IMR-90 (cell line): ENCODE results near the gene MAP4. TPM values are rescaled to one million over a fixed set of nuclear protein-coding genes. Genes with fewer than 3 reads are reported as not detected.

Source experiments
- ATAC-seq: fragments of 200-7000 bp; cut with Tn5 transposase; 2 replicates; pipeline ENCODE4 v1.9.1; 2020; ENCODE audit warnings: low read depth, mild to moderate bottlenecking, moderate library complexity
- BruUV-seq: library from RNA; stranded (reverse); fragments of 400-500 nt; replicated peaks from 2 replicates; lab custom pipeline; 2021; lab: Mats Ljungman, UMichigan
- CTCF ChIA-PET: fragments of 300-600 bp; formaldehyde crosslinking; extraction: SDS; loops from one replicate; lab custom pipeline; 2021; ENCODE audit warnings: antibody characterized with exemption; lab: Yijun Ruan, JAX
- POLR2A ChIA-PET: fragments of 300-600 bp; sonication (Branson Sonifier 250); formaldehyde crosslinking; loops from one replicate; lab custom pipeline; 2022; ENCODE audit warnings: antibody characterized with exemption; ENCODE audit not compliant: unreplicated experiment; lab: Charles Lee
- DNase-seq: peaks from one replicate; pipeline ENCODE4 v3.0.0; 2013
- H2AFZ ChIP-seq: replicated peaks from 2 replicates; pipeline ENCODE3; 2013; ENCODE audit warnings: low read length, mild to moderate bottlenecking; ENCODE audit not compliant: poor library complexity
- H2AK5ac ChIP-seq: 2 replicates; pipeline ENCODE4 v1.6.1; 2013; ENCODE audit warnings: low read depth, low read length, inconsistent platforms
- H2AK9ac ChIP-seq: replicated peaks from 2 replicates; pipeline ENCODE3; 2013; ENCODE audit warnings: mild to moderate bottlenecking, low read depth, low read length, moderate library complexity; ENCODE audit not compliant: poor library complexity
- H2BK120ac ChIP-seq: 2 replicates; pipeline ENCODE4 v1.6.1; 2013; ENCODE audit warnings: low read depth, low read length, inconsistent platforms
- H2BK15ac ChIP-seq: 3 replicates; pipeline ENCODE4 v1.6.1; 2013; ENCODE audit warnings: low read depth, low read length, inconsistent platforms
- H2BK20ac ChIP-seq: 2 replicates; pipeline ENCODE4 v1.6.1; 2013; ENCODE audit warnings: low read depth, mild to moderate bottlenecking, inconsistent platforms, low read length, moderate library complexity
- H2BK5ac ChIP-seq: 2 replicates; pipeline ENCODE4 v1.6.1; 2013; ENCODE audit warnings: mild to moderate bottlenecking, low read depth, low read length, inconsistent platforms; ENCODE audit not compliant: poor library complexity, severe bottlenecking
- H3K14ac ChIP-seq: replicated peaks from 2 replicates; pipeline ENCODE4 v1.6.1; 2013; ENCODE audit warnings: low read depth, low read length, inconsistent platforms
- H3K18ac ChIP-seq: 2 replicates; pipeline ENCODE4 v1.6.1; 2013; ENCODE audit warnings: low read depth, low read length, control low read depth
- H3K23ac ChIP-seq: 2 replicates; pipeline ENCODE4 v1.6.1; 2013; ENCODE audit warnings: low read depth, low read length, inconsistent platforms
- H3K27ac ChIP-seq: 2 replicates; pipeline ENCODE4 v1.5.1; 2013; ENCODE audit warnings: mild to moderate bottlenecking, control low read depth, low read length; ENCODE audit not compliant: insufficient read depth
- H3K27me3 ChIP-seq: 2 replicates; pipeline ENCODE4 v1.6.1; 2013; ENCODE audit warnings: low read length; ENCODE audit not compliant: control insufficient read depth, insufficient read depth
- H3K36me3 ChIP-seq: 2 replicates; pipeline ENCODE4 v1.6.1; 2013; ENCODE audit warnings: low read length, mixed read lengths; ENCODE audit not compliant: control insufficient read depth, insufficient read depth
- H3K4ac ChIP-seq: 2 replicates; pipeline ENCODE4 v1.6.1; 2013; ENCODE audit warnings: low read depth, low read length, inconsistent platforms
- H3K4me1 ChIP-seq: 2 replicates; pipeline ENCODE4 v1.6.1; 2013; ENCODE audit warnings: low read length, mixed read lengths; ENCODE audit not compliant: control insufficient read depth, insufficient read depth
- H3K4me2 ChIP-seq: 2 replicates; pipeline ENCODE4 v1.6.1; 2013; ENCODE audit warnings: low read depth, mild to moderate bottlenecking, control low read depth, low read length, moderate library complexity
- H3K4me3 ChIP-seq: 2 replicates; pipeline ENCODE4 v1.5.1; 2013; ENCODE audit warnings: low read depth, mild to moderate bottlenecking, control low read depth, low read length, moderate library complexity; ENCODE audit not compliant: insufficient read depth
- H3K56ac ChIP-seq: 2 replicates; pipeline ENCODE4 v1.6.1; 2013; ENCODE audit warnings: low read length, inconsistent platforms; ENCODE audit not compliant: insufficient read depth; ENCODE audit errors: extremely low read depth
- H3K79me1 ChIP-seq, 2 experiments: 2 replicates each; pipeline ENCODE4 v1.6.1; 2013; ENCODE audit warnings: low read length in 2 of 2, inconsistent platforms in 1 of 2, low read depth in 1 of 2
- H3K9ac ChIP-seq: 2 replicates; pipeline ENCODE4 v1.6.1; 2013; ENCODE audit warnings: low read depth, low read length, control low read depth
- H3K9me1 ChIP-seq: 2 replicates; pipeline ENCODE4 v1.6.1; 2013; ENCODE audit warnings: low read length, inconsistent platforms; ENCODE audit not compliant: insufficient read depth
- H3K9me3 ChIP-seq: 2 replicates; pipeline ENCODE4 v1.6.1; 2013; ENCODE audit warnings: low read length; ENCODE audit not compliant: control insufficient read depth, insufficient read depth
- H4K20me1 ChIP-seq: 2 replicates; pipeline ENCODE4 v1.6.1; 2013; ENCODE audit warnings: low read length, inconsistent platforms; ENCODE audit not compliant: insufficient read depth
- H4K5ac ChIP-seq: 2 replicates; pipeline ENCODE4 v1.6.1; 2013; ENCODE audit warnings: mild to moderate bottlenecking, low read depth, low read length, control low read depth
- H4K8ac ChIP-seq, 2 experiments: 2 replicates each; pipeline ENCODE4 v1.6.1; 2013; ENCODE audit warnings: low read depth in 2 of 2, low read length in 2 of 2, control low read depth in 1 of 2, inconsistent platforms in 1 of 2
- H4K91ac ChIP-seq: 2 replicates; pipeline ENCODE4 v1.6.1; 2013; ENCODE audit warnings: low read depth, low read length, inconsistent platforms; ENCODE audit not compliant: insufficient read depth
- BHLHE40 ChIP-seq: fragments of 150-350 bp; IDR thresholded peaks from 2 replicates; pipeline ENCODE4 v1.6.1; 2016; ENCODE audit warnings: mild to moderate bottlenecking, low read depth, low read length
- CEBPB ChIP-seq: IDR thresholded peaks from 2 replicates; pipeline ENCODE4 v1.6.1; 2012; ENCODE audit warnings: low read depth, low read length, improper control_type of control experiment
- MAZ ChIP-seq: IDR thresholded peaks from 2 replicates; pipeline ENCODE4 v1.6.1; 2012; ENCODE audit warnings: low read depth, mild to moderate bottlenecking, low read length, improper control_type of control experiment, moderate library complexity, borderline replicate concordance
- NFE2L2 ChIP-seq: fragments of 150-350 bp; IDR thresholded peaks from 2 replicates; pipeline ENCODE4 v1.6.1; 2016; ENCODE audit warnings: low read depth, mild to moderate bottlenecking, low read length
- POLR2A ChIP-seq: IDR thresholded peaks from 2 replicates; pipeline ENCODE4 v1.6.1; 2012; ENCODE audit warnings: mild to moderate bottlenecking, low read depth, low read length
- RFX5 ChIP-seq: IDR thresholded peaks from 2 replicates; pipeline ENCODE4 v1.8.0; 2012; ENCODE audit warnings: low read depth, mild to moderate bottlenecking, low read length, moderate library complexity
- WGBS, 2 experiments: methylation state at CpG; one replicate each; pipeline versions ENCODE4 v1.1.5 to v1.1.7; 2013; ENCODE audit warnings: missing lambda C conversion rate in 2 of 2; ENCODE audit not compliant: insufficient read length in 1 of 2; ENCODE audit errors: extremely low coverage in 2 of 2; 5-methylcytosine and 5-hydroxymethylcytosine counted together
- dilution Hi-C: fragments of 300-500 bp; cut with HindIII; formaldehyde crosslinking; loops from one replicate; pipeline ENCODE4 v1.14.3; 2018; ENCODE audit warnings: low sequenced_read_pairs; ENCODE audit not compliant: unreplicated experiment
- in situ Hi-C: fragments of 300-500 bp; cut with MboI; formaldehyde crosslinking; loops from 3 replicates; pipeline ENCODE4 v1.14.3; 2019; ENCODE audit warnings: low sequenced_read_pairs, inconsistent platforms, mixed read lengths
- intact Hi-C: fragments of 100-400 bp; cut with micrococcal nuclease; formaldehyde crosslinking; loops from 2 replicates; pipeline ENCODE4 v1.10.0; 2022
- polyA plus RNA-seq, 3 experiments: library from polyadenylated mRNA; depleted of rRNA; stranded (reverse); fragments of >200 nt; gene quantifications; 2 replicates each; pipeline ENCODE4 v1.2.3, GENCODE V29; 2012; ENCODE audit warnings: low replicate concordance in 1 of 3
- total RNA-seq: library from RNA; depleted of rRNA; stranded (reverse); fragments of >200 nt; gene quantifications from 2 replicates; pipeline ENCODE4 v1.2.3, GENCODE V29; 2012
- TF ChIP-seq, protein P1 (sequence below): conservative IDR thresholded peaks from 2 replicates; pipeline ENCODE4 v1.5.1; 2012; ENCODE audit warnings: mild to moderate bottlenecking, low read depth, low read length, improper control_type of control experiment

Gene MAP4
- total and polyA plus RNA-seq, 2 of the 4 experiments (the other 2 are of a cell fraction) = 87.8 to 216 TPM

DNA sequence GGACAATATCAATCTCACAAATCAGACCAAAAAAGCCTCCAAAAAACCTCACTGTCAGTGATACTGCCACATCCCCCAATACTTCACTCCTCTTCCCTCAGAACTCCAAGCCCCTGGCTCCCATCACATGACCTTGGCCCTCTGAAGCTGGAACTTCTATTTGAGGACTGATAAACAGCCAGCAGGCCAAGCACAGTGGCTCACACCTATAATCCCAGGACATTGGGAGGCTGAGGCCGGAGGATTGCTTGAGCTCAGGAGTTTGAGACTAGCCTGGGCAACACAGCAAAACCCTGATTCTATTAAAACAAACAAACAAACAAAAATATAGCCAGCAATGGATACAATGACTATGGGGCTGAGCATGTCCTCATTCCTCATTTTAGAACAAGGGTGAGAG, 55.2 kb downstream of the MAP4 start:
- Histone ChIP-seq H4K5ac (no peak overlapping the region), H3K27me3 (no peaks in the 10 kb centered on the region), H4K91ac (no peak overlapping the region), H3K56ac (no peak overlapping the region), H3K36me3 (peaks cover 3% of the 10 kb centered on the region), H2AFZ (no peak overlapping the region), H2AK9ac (no peak overlapping the region), H3K4me1 (peaks cover 14% of the 10 kb centered on the region), H2AK5ac (no peak overlapping the region), H3K4ac (no peak overlapping the region), H3K4me3 (no peak overlapping the region), H4K20me1 (peaks cover 53% of the 10 kb centered on the region), H2BK20ac (no peak overlapping the region), H3K9me3 (no peaks in the 10 kb centered on the region), H3K27ac (no peak overlapping the region), H3K9ac (no peak overlapping the region), H3K23ac (no peak overlapping the region), H3K4me2 (no peak overlapping the region), H2BK15ac (no peak overlapping the region), H3K9me1 (peaks cover 15% of the 10 kb centered on the region), H3K14ac (no peak overlapping the region), H2BK120ac (no peak overlapping the region), H3K18ac (no peak overlapping the region), H3K79me1 (peaks cover 44 to 76% of the 10 kb centered on the region in 2 experiments), H4K8ac (no peak overlapping the region), H2BK5ac (no peak overlapping the region)
- dilution Hi-C loops (no loop called here), in situ Hi-C loops (no loop called here), intact Hi-C loops (no loop called here)
- BruUV-seq = no TSS peak
- TF ChIP-seq BHLHE40 (no peak), MAZ (no peak), CEBPB (no peak), RFX5 (no peak), POLR2A (no peak), NFE2L2 (no peak)
- TF ChIP-seq, protein P1, sequence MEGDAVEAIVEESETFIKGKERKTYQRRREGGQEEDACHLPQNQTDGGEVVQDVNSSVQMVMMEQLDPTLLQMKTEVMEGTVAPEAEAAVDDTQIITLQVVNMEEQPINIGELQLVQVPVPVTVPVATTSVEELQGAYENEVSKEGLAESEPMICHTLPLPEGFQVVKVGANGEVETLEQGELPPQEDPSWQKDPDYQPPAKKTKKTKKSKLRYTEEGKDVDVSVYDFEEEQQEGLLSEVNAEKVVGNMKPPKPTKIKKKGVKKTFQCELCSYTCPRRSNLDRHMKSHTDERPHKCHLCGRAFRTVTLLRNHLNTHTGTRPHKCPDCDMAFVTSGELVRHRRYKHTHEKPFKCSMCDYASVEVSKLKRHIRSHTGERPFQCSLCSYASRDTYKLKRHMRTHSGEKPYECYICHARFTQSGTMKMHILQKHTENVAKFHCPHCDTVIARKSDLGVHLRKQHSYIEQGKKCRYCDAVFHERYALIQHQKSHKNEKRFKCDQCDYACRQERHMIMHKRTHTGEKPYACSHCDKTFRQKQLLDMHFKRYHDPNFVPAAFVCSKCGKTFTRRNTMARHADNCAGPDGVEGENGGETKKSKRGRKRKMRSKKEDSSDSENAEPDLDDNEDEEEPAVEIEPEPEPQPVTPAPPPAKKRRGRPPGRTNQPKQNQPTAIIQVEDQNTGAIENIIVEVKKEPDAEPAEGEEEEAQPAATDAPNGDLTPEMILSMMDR = no peak
- DNase-seq (no peak), ATAC-seq (no peak)
- ChIA-PET POLR2A (no interaction called here), CTCF (no interaction called here)
- WGBS, 2 experiments = no CpG with 5 or more reads among the region's 1 CpG
